Trophoblast cell (in vitro differentiated cells and primary cell): ENCODE results near the gene PFDN1.

Source experiments
- DNase-seq, 2 donors: peaks; one replicate each; pipeline ENCODE4 v3.0.0-alpha.2; 2016
- H2AFZ ChIP-seq: 2 replicates; pipeline ENCODE4 v1.6.1; 2013; ENCODE audit warnings: low read length, moderate library complexity, mild to moderate bottlenecking; ENCODE audit not compliant: insufficient read depth, poor library complexity
- H2AK5ac ChIP-seq: 2 replicates; pipeline ENCODE4 v1.6.1; 2013; ENCODE audit warnings: mild to moderate bottlenecking, low read length
- H2BK120ac ChIP-seq: 2 replicates; pipeline ENCODE4 v1.6.1; 2013; ENCODE audit warnings: low read length, mild to moderate bottlenecking, moderate library complexity; ENCODE audit not compliant: insufficient read depth, poor library complexity
- H2BK12ac ChIP-seq: 2 replicates; pipeline ENCODE4 v1.6.1; 2013; ENCODE audit warnings: mild to moderate bottlenecking, low read length, moderate library complexity
- H2BK5ac ChIP-seq: 2 replicates; pipeline ENCODE4 v1.6.1; 2013; ENCODE audit warnings: low read length, low read depth, moderate library complexity, mild to moderate bottlenecking; ENCODE audit not compliant: poor library complexity
- H3K14ac ChIP-seq: 2 replicates; pipeline ENCODE4 v1.6.1; 2013; ENCODE audit warnings: mild to moderate bottlenecking, low read length
- H3K18ac ChIP-seq: 2 replicates; pipeline ENCODE4 v1.6.1; 2013; ENCODE audit warnings: mild to moderate bottlenecking, low read length
- H3K23ac ChIP-seq: 2 replicates; pipeline ENCODE4 v1.6.1; 2013; ENCODE audit warnings: low read length
- H3K27ac ChIP-seq: 2 replicates; pipeline ENCODE4 v1.5.1; 2013; ENCODE audit warnings: low read depth, mild to moderate bottlenecking, inconsistent platforms, low read length, moderate library complexity
- H3K27me3 ChIP-seq: 2 replicates; pipeline ENCODE4 v1.6.1; 2013; ENCODE audit warnings: inconsistent platforms, mild to moderate bottlenecking, low read length, moderate library complexity; ENCODE audit not compliant: insufficient read depth
- H3K36me3 ChIP-seq, 2 experiments: 1 replicate in 1 of 2; 2 replicates in 1 of 2; pipeline ENCODE4 v1.6.1; 2013; ENCODE audit warnings: low read length in 2 of 2, mild to moderate bottlenecking in 2 of 2, moderate library complexity in 1 of 2; ENCODE audit not compliant: insufficient read depth in 2 of 2, control insufficient read depth in 1 of 2
- H3K4ac ChIP-seq: 2 replicates; pipeline ENCODE4 v1.6.1; 2013; ENCODE audit warnings: low read depth, mild to moderate bottlenecking, low read length, moderate library complexity
- H3K4me1 ChIP-seq, 2 experiments: 1 replicate in 1 of 2; 2 replicates in 1 of 2; pipeline ENCODE4 v1.6.1; 2013; ENCODE audit warnings: low read length in 2 of 2, mild to moderate bottlenecking in 2 of 2, moderate library complexity in 1 of 2; ENCODE audit not compliant: insufficient read depth in 2 of 2, control insufficient read depth in 1 of 2
- H3K4me2 ChIP-seq: 2 replicates; pipeline ENCODE4 v1.6.1; 2013; ENCODE audit warnings: inconsistent platforms, mild to moderate bottlenecking, low read length, moderate library complexity
- H3K4me3 ChIP-seq: 2 replicates; pipeline ENCODE4 v1.5.1; 2013; ENCODE audit warnings: mild to moderate bottlenecking, low read depth, low read length, inconsistent platforms
- H3K79me1 ChIP-seq: one replicate; pipeline ENCODE4 v1.6.1; 2013; ENCODE audit warnings: low read length
- H3K79me2 ChIP-seq: 2 replicates; pipeline ENCODE4 v1.6.1; 2013; ENCODE audit warnings: low read length, mild to moderate bottlenecking; ENCODE audit not compliant: control insufficient read depth, insufficient read depth, poor library complexity
- H3K9ac ChIP-seq: 2 replicates; pipeline ENCODE4 v1.6.1; 2013; ENCODE audit warnings: mild to moderate bottlenecking, low read length
- H3K9me3 ChIP-seq: 2 replicates; pipeline ENCODE4 v1.6.1; 2013; ENCODE audit warnings: low read depth, mild to moderate bottlenecking, control low read depth, inconsistent platforms, low read length; ENCODE audit not compliant: insufficient read depth
- H4K12ac ChIP-seq: 2 replicates; pipeline ENCODE4 v1.6.1; 2013; ENCODE audit warnings: low read depth, mild to moderate bottlenecking, low read length, moderate library complexity
- H4K8ac ChIP-seq: 2 replicates; pipeline ENCODE4 v1.6.1; 2013; ENCODE audit warnings: low read depth, mild to moderate bottlenecking, low read length, moderate library complexity
- H4K91ac ChIP-seq: one replicate; pipeline ENCODE4 v1.6.1; 2013; ENCODE audit warnings: low read depth, mild to moderate bottlenecking, low read length, moderate library complexity
- WGBS: extraction: QIAGEN DNeasy Blood & Tissue Kit; methylation state at CpG from one replicate; pipeline ENCODE4 v1.1.7; 2013; ENCODE audit warnings: missing lambda C conversion rate; ENCODE audit not compliant: insufficient read length, insufficient coverage; ENCODE audit errors: extremely low coverage; 5-methylcytosine and 5-hydroxymethylcytosine counted together

The PFDN1 gene

DNA sequence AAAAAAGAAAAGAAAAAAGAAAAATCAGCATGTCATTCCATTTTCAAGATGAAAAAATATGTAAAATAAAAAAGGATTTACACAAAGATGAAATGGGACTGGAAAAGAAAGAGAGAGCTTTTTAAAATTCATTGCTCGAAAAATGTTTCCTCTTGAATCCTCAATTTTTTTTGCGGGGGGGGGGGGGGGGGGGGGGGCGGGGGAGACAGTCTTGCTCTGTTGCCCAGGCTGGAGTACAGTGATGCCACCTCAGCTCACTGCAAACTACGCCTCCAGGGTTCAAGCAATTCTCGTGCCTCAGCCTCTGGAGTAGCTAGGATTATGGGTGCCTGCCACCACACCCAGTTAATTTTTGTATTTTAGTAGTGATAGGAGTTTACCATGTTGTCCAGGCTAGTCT lies 16.5 kb downstream of the PFDN1 start:
- Histone ChIP-seq H2BK12ac (no peak overlapping the region), H2AFZ (no peak overlapping the region), H2AK5ac (no peak overlapping the region), H4K91ac (no peak overlapping the region), H3K27ac (no peak overlapping the region), H3K79me2 (no peaks in the 10 kb centered on the region), H3K4me3 (no peak overlapping the region), H3K79me1 (no peaks in the 10 kb centered on the region), H4K12ac (peak overlapping the region; percentile 9), H3K4me2 (no peak overlapping the region), H3K9ac (no peak overlapping the region), H3K4me1 (no peaks in the 10 kb centered on the region), H4K8ac (no peak overlapping the region), H3K36me3 (no peaks in the 10 kb centered on the region), H2BK120ac (no peak overlapping the region), H3K27me3 (no peaks in the 10 kb centered on the region), H3K4ac (peak overlapping the region; percentile 55), H2BK5ac (no peak overlapping the region), H3K9me3 (no peaks in the 10 kb centered on the region), H3K23ac (no peak overlapping the region), H3K18ac (no peak overlapping the region), H3K14ac (no peak overlapping the region)
- no peak for DNase-seq
- no CpG with 5 or more reads among the region's 5 CpGs for WGBS

DNA sequence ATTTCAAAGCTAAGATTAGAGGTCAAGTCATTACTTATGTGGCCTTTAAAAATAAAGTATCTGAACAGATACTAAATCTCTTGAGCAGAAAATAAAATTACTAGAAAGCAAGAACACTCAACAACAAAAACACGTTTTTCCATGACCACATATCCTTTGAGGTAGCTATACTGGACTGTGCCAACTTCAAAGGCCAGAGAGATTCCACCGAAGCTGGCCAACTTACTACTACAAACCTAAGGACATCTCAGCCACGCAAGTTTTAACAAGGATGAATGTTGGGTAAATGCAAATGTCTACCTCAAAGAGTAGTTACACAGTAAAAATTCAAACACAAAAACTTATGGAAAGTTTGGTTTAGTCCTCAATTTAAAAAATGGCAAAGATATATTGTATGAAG lies 18.9 kb downstream of the PFDN1 start:
- no peak overlapping the region for H3K23ac ChIP-seq
- no peak overlapping the region for H3K4me2 ChIP-seq
- no peak overlapping the region for H3K14ac ChIP-seq
- H2BK12ac ChIP-seq, result no peak overlapping the region
- H4K12ac ChIP-seq, result no peak overlapping the region
- H2BK5ac ChIP-seq, result no peak overlapping the region
- WGBS, result no CpG with 5 or more reads among the region's 3 CpGs
- no peaks in the 10 kb centered on the region for H3K79me1 ChIP-seq
- H3K9ac ChIP-seq, result no peak overlapping the region
- no peak for DNase-seq
- H3K27ac ChIP-seq, result no peak overlapping the region
- H3K4me1 ChIP-seq, result no peaks in the 10 kb centered on the region
- H3K4me3 ChIP-seq, result no peak overlapping the region
- no peak overlapping the region for H4K8ac ChIP-seq
- no peaks in the 10 kb centered on the region for H3K9me3 ChIP-seq
- no peak overlapping the region for H2BK120ac ChIP-seq
- peaks cover 4% of the 10 kb centered on the region in 2 experiments for H3K36me3 ChIP-seq
- no peaks in the 10 kb centered on the region for H3K79me2 ChIP-seq
- no peaks in the 10 kb centered on the region for H3K27me3 ChIP-seq
- H4K91ac ChIP-seq, result no peak overlapping the region
- H2AFZ ChIP-seq, result no peak overlapping the region
- H3K18ac ChIP-seq, result no peak overlapping the region
- no peak overlapping the region for H2AK5ac ChIP-seq
- no peak overlapping the region for H3K4ac ChIP-seq

DNA sequence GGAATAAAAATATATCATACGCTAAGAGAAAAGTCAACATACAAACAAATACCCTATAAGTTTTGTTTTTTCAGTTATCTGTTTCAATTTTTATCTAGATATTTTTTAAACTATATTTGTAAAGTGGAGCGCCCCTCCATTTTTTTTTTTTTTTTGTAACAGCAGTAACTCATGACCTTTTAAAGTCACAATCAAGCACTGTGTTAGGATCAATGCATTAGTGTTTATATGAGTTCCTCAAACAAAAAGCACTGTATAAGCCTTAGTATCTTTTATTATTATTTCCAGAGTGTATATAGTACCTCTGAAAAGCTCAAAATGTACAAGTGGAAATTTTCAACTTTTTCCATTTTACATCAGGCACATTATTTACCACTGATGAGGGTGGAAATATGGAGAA lies 20.6 kb downstream of the PFDN1 start:
- Histone ChIP-seq H3K27ac (no peak overlapping the region), H3K4me3 (no peak overlapping the region), H4K12ac (no peak overlapping the region), H3K9me3 (no peaks in the 10 kb centered on the region), H2BK5ac (no peak overlapping the region), H2BK120ac (no peak overlapping the region), H3K36me3 (peaks cover 6 to 9% of the 10 kb centered on the region in 2 experiments), H2AFZ (no peak overlapping the region), H3K79me2 (no peaks in the 10 kb centered on the region), H3K23ac (no peak overlapping the region), H3K18ac (no peak overlapping the region), H3K79me1 (no peaks in the 10 kb centered on the region), H3K4ac (no peak overlapping the region), H3K27me3 (no peaks in the 10 kb centered on the region), H2AK5ac (no peak overlapping the region), H3K4me1 (no peaks in the 10 kb centered on the region), H3K9ac (no peak overlapping the region), H2BK12ac (no peak overlapping the region), H3K4me2 (no peak overlapping the region), H4K91ac (no peak overlapping the region), H3K14ac (no peak overlapping the region), H4K8ac (no peak overlapping the region)
- DNase-seq, result no peak
- no CpG with 5 or more reads among the region's 2 CpGs for WGBS

DNA sequence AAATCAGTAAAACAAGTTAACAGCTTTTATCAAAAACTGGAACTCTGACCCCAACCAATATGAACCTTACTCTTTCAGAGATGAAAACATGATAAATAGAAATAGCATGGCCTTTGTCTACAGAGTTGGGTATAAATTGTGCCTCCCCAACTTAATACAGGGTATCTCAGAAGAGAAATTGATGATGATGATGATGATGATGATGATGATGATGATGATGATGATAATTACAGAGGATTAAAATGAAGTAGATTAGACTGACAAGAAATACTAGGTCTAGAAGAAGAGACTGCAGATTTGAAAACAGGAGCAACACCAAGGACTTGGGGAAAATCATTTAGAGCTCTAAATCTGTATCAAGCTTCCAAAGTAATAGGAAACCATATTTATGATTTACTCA lies 27.1 kb downstream of the PFDN1 start:
- no peak overlapping the region for H3K4ac ChIP-seq

More for the DNA sequence above, 27.1 kb downstream of the PFDN1 start:
- Histone ChIP-seq H3K4me1 (no peaks in the 10 kb centered on the region), H3K79me1 (no peaks in the 10 kb centered on the region), H2BK5ac (no peak overlapping the region), H3K18ac (no peak overlapping the region), H3K23ac (no peak overlapping the region), H3K27me3 (no peaks in the 10 kb centered on the region), H3K14ac (no peak overlapping the region), H3K27ac (no peak overlapping the region), H3K9me3 (no peaks in the 10 kb centered on the region), H4K8ac (no peak overlapping the region), H3K4me2 (no peak overlapping the region), H3K36me3 (peaks cover 6 to 9% of the 10 kb centered on the region in 2 experiments), H2AK5ac (no peak overlapping the region), H2BK12ac (no peak overlapping the region), H4K12ac (no peak overlapping the region), H3K4me3 (no peak overlapping the region), H4K91ac (no peak overlapping the region), H3K9ac (no peak overlapping the region), H2BK120ac (no peak overlapping the region), H2AFZ (no peak overlapping the region), H3K79me2 (no peaks in the 10 kb centered on the region)
- no peak for DNase-seq
